Choroid plexus epithelial cell (primary cell): ENCODE measurements around the gene ATF7IP2.

Experiments
- DNase-seq: peaks from one replicate; pipeline ENCODE4 v3.0.0-alpha.2; 2010; ENCODE audit warnings: low read depth
- H3K4me3 ChIP-seq: 2 replicates; pipeline ENCODE4 v1.5.1; 2011; ENCODE audit warnings: low read depth, mild to moderate bottlenecking, control low read depth, low read length, moderate library complexity
- CTCF ChIP-seq: conservative IDR thresholded peaks from 2 replicates; pipeline ENCODE4 v1.5.1; 2011; ENCODE audit warnings: low read depth, mild to moderate bottlenecking, control low read depth, inconsistent platforms, low read length, moderate library complexity

ATF7IP2 gene

GRCh38 chr16:10368969-10369551 is 16.8 kb upstream of the ATF7IP2 start:
- TF ChIP-seq CTCF = peak; percentile 40
- no peak overlapping the region for H3K4me3 ChIP-seq
- peak; percentile 20 for DNase-seq

- no peak for DNase-seq
- no peak overlapping the region for H3K4me3 ChIP-seq
- TF ChIP-seq CTCF = no peak
These were observed 15.7 kb upstream of the ATF7IP2 start for GRCh38 chr16:10370096-10370726.

GRCh38 chr16:10371592-10371991 is 14.3 kb upstream of the ATF7IP2 start:
- TF ChIP-seq CTCF = no peak
- no peak for DNase-seq
- H3K4me3 ChIP-seq = no peak overlapping the region

GRCh38 chr16:10373556-10373955 is 12.3 kb upstream of the ATF7IP2 start:
- no peak overlapping the region for H3K4me3 ChIP-seq
- no peak for DNase-seq
- TF ChIP-seq CTCF = no peak

GRCh38 chr16:10376229-10376628 is 9.6 kb upstream of the ATF7IP2 start:
- no peak for TF ChIP-seq CTCF
- DNase-seq = no peak
- no peak overlapping the region for H3K4me3 ChIP-seq

- TF ChIP-seq CTCF = no peak
- no peak for DNase-seq
- no peak overlapping the region for H3K4me3 ChIP-seq
These were observed 2.2 kb upstream of the ATF7IP2 start for GRCh38 chr16:10383626-10384025.

- peak; percentile 37 for DNase-seq
- peak overlapping the region; percentile 80 for H3K4me3 ChIP-seq
- TF ChIP-seq CTCF = no peak
These were observed 748 bp downstream of the ATF7IP2 start for GRCh38 chr16:10386517-10387100.
